Endothelial cell (in vitro differentiated cells): ENCODE results near the gene DYNC2H1. TPM values are rescaled to one million over a fixed set of nuclear protein-coding genes. Genes with fewer than 3 reads are reported as not detected.

Experiments
- DNase-seq: peaks from one replicate; pipeline ENCODE4 v3.0.0; 2021; ENCODE audit warnings: low spot score
- H3K27ac Mint-ChIP-seq: one replicate; pipeline ENCODE4 v1.8.0; 2021; ENCODE audit warnings: mixed read lengths, inconsistent platforms; ENCODE audit not compliant: unreplicated experiment
- H3K27me3 Mint-ChIP-seq: one replicate; pipeline ENCODE4 v1.8.0; 2021; ENCODE audit warnings: mild to moderate bottlenecking, moderate library complexity, mixed read lengths, inconsistent platforms; ENCODE audit not compliant: unreplicated experiment
- H3K36me3 Mint-ChIP-seq: one replicate; pipeline ENCODE4 v1.8.0; 2021; ENCODE audit warnings: mild to moderate bottlenecking, low read depth, mixed read lengths, inconsistent platforms; ENCODE audit not compliant: unreplicated experiment
- H3K4me1 Mint-ChIP-seq: one replicate; pipeline ENCODE4 v1.8.0; 2021; ENCODE audit warnings: mild to moderate bottlenecking, mixed read lengths, inconsistent platforms; ENCODE audit not compliant: unreplicated experiment
- H3K4me3 Mint-ChIP-seq: one replicate; pipeline ENCODE4 v1.8.0; 2021; ENCODE audit warnings: mild to moderate bottlenecking, mixed read lengths, inconsistent platforms; ENCODE audit not compliant: unreplicated experiment
- H3K9me3 Mint-ChIP-seq: one replicate; pipeline ENCODE4 v1.8.0; 2021; ENCODE audit warnings: mixed read lengths, inconsistent platforms; ENCODE audit not compliant: unreplicated experiment
- CTCF ChIP-seq: fragments of 200-600 bp; sonication (generic); IDR thresholded peaks from one replicate; pipeline ENCODE4 v1.5.0; 2021; ENCODE audit warnings: antibody characterized with exemption; ENCODE audit not compliant: unreplicated experiment
- total RNA-seq: library from RNA; stranded (reverse); fragmentation: NEBNext Ultra II Directional; extraction: Animal tissue kit (Norgen Biotek cat#: 25700); gene quantifications from one replicate; pipeline ENCODE4 v1.2.1, GENCODE V29; 2021; ENCODE audit not compliant: unreplicated experiment

DYNC2H1 gene
- total RNA-seq, 1 donor from 2014 or later, result 7.9 TPM

- no peak overlapping the region for H3K27ac Mint-ChIP-seq
- H3K36me3 Mint-ChIP-seq, result peaks cover 5% of the 10 kb centered on the region
- no peak for DNase-seq
- no peaks in the 10 kb centered on the region for H3K4me1 Mint-ChIP-seq
- H3K9me3 Mint-ChIP-seq, result no peaks in the 10 kb centered on the region
- no peak for TF ChIP-seq CTCF
- peaks cover 2% of the 10 kb centered on the region for H3K27me3 Mint-ChIP-seq
- no peak overlapping the region for H3K4me3 Mint-ChIP-seq
Observed at GRCh38 chr11:103071008-103071407, 38.2 kb upstream of the DYNC2H1 start.

- Mint-ChIP-seq H3K4me1 (peaks cover 13% of the 10 kb centered on the region), H3K9me3 (no peaks in the 10 kb centered on the region), H3K27me3 (peaks cover 5% of the 10 kb centered on the region), H3K4me3 (no peak overlapping the region), H3K27ac (no peak overlapping the region), H3K36me3 (peaks cover 13% of the 10 kb centered on the region)
- no peak for TF ChIP-seq CTCF
- no peak for DNase-seq
Observed at GRCh38 chr11:103076361-103076760, 32.9 kb upstream of the DYNC2H1 start.

- no peak for TF ChIP-seq CTCF
- Mint-ChIP-seq H3K27me3 (peaks cover 5% of the 10 kb centered on the region), H3K4me1 (peaks cover 13% of the 10 kb centered on the region), H3K27ac (peak overlapping the region; percentile 0), H3K9me3 (no peaks in the 10 kb centered on the region), H3K4me3 (no peak overlapping the region), H3K36me3 (peaks cover 13% of the 10 kb centered on the region)
- no peak for DNase-seq
Observed at GRCh38 chr11:103077554-103077953, 31.7 kb upstream of the DYNC2H1 start.

- H3K4me3 Mint-ChIP-seq, result no peak overlapping the region
- no peak for DNase-seq
- H3K4me1 Mint-ChIP-seq, result peaks cover 13% of the 10 kb centered on the region
- peaks cover 10% of the 10 kb centered on the region for H3K36me3 Mint-ChIP-seq
- no peaks in the 10 kb centered on the region for H3K9me3 Mint-ChIP-seq
- TF ChIP-seq CTCF, result no peak
- no peak overlapping the region for H3K27ac Mint-ChIP-seq
- peaks cover 5% of the 10 kb centered on the region for H3K27me3 Mint-ChIP-seq
Observed at GRCh38 chr11:103078710-103079109, 30.5 kb upstream of the DYNC2H1 start.

- H3K4me3 Mint-ChIP-seq, result no peak overlapping the region
- H3K27ac Mint-ChIP-seq, result no peak overlapping the region
- TF ChIP-seq CTCF, result no peak
- DNase-seq, result no peak
- H3K27me3 Mint-ChIP-seq, result peaks cover 3% of the 10 kb centered on the region
- peaks cover 10% of the 10 kb centered on the region for H3K36me3 Mint-ChIP-seq
- H3K4me1 Mint-ChIP-seq, result peaks cover 13% of the 10 kb centered on the region
- no peaks in the 10 kb centered on the region for H3K9me3 Mint-ChIP-seq
Observed at GRCh38 chr11:103079833-103080232, 29.4 kb upstream of the DYNC2H1 start.
